ENCODE measurements around the gene H3-3A.
"Not testable (repeated sequence)": the region's sequence is repeated elsewhere in the genome, so short reads cannot be mapped to it uniquely, and the experiment has no call there.

The H3-3A gene

DNA sequence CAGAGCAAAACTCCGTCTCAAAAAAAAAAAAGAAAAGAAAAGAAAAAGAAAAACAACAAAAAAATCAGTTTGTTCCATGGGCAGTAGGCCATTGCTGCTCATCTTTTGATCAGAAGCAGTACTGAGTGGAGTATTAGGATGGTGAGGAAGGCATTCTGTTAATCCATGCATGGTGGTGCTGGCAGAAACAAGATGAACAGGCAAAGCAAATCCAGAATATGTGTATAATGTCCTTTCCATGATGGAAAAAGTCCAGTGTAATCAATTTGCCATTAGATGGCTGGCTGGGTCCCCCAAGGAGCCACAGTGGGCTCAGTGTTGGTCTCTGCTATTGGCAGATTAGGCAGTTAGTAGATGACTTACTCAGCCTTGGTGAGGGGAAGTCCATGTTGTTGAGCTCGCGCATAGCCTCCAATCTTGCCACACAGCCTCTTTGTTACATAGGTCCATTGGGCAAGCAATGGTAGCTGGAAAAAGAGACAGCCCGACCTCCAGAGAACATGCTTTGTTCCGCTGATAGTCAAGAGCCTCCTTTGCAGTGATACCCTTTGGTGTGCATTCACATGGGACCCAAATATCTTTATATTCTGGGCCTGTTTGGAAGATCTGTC lies 23.3 kb downstream of the H3-3A start:
- no peak for ATAC-seq

- no peak for ATAC-seq
These were observed 24.3 kb downstream of the H3-3A start for GRCh38 chr1:226086776-226087175.

- no peak for ATAC-seq
These were observed 28.9 kb downstream of the H3-3A start for GRCh38 chr1:226091461-226091860.

GRCh38 chr1:226092048-226092820 lies 29.7 kb downstream of the H3-3A start:
- ATAC-seq = not testable (repeated sequence)

DNA sequence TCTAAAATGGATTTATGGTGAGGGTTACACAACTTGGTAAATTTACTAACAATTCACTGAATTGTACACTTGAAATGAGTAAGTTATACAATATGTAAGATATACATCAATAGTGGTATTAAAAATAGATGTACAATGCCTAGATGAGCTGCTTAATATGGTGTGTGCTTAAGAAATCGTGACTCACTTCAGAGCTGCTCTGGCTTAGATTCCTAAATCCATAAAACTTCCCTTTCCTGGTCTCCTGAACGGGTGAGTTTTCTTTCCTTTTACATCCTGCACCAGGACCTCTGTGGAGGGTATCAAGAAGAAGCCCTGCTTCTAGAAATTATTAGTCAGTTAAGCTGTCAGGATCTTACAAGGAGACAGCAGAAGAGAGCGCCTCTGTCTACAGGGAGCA lies 30.4 kb downstream of the H3-3A start:
- no peak for ATAC-seq

- no peak for ATAC-seq
These were observed 31.1 kb downstream of the H3-3A start for GRCh38 chr1:226093621-226094020.

GRCh38 chr1:226094451-226094850 lies 31.9 kb downstream of the H3-3A start:
- no peak for ATAC-seq

GRCh38 chr1:226095286-226095685 lies 32.8 kb downstream of the H3-3A start:
- no peak for ATAC-seq

DNA sequence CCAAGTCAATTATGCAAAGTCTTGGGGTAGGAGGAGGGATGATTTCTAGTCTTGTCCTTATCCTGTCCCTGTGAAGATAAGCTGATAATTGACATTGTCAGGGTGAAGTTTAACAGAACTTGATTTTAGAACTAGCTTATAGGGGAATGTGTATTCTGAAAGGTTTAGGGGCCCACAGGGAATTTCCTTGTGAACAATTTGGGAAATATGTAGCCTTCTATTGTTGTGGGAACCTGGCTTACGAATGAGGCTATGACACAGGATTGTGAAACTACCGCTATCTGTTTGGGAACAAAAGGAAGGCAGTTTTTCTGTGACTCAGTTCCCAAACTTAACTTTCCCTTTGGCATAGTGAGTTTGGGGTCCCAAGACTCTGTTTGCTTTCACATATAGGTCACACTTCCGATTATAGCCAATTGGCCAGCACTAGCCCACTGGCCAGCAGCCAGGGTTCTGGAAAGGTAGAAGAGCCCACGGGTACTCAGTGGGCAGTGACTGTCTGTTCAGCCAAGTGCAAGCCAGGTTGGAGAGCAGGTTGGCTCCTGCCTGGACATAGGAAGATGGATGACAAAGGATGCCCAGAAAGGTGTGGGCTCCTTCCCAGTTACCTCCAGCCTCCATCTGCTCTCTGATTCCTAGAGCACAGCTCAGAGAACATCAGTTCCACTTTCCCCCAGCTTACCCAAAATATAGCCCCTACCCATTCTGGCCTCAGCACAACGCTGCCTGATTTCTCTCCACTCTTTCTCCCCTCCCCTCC lies 35.5 kb downstream of the H3-3A start:
- ATAC-seq = no peak

GRCh38 chr1:226098870-226099835 lies 36.6 kb downstream of the H3-3A start:
- ATAC-seq = peak; percentile 18 to 36

DNA sequence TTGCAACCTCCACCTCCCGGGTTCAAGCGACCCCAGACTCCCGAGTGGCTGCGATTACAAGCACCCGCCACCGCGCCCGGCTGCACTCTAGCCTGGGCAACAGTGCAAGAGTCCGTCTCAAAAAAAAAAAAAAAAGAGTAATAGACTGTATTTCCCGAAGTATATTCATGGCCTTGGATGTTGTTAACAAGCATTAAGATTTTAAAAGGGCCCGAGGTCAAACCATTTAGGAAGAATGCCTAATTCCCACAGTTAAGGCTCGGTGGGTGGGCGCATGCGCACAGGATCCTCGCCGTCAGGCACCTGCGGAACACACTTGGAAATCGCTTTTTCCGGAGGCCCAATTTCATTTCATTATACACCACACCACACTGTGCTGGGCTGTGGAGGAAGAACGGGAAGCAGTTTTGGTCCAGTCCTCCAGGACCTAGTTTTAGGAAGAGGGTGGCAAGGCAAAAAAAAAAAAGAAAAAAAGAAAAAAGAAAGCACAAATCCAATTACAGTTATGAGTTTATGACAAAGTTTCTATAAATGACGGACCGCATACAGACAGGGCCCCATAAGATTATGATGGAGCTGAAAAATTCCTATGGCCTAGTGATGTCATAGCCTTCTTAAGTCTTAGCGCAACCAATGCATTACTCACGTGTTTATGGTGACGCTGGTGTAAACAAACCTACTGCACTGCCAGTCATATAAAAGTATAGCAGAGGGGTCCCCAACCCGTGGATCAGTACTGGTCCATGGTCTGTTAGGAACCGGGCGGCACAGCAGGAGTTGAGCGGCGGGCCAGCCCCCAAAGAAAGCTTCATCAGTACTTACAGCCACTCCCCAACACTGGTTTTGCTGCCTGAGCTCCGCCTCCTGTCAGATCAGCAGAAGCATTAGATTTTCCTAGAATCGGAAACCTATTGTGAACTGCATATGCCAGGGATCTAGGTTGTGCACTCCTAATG lies 38.2 kb downstream of the H3-3A start:
- peak; percentile 51 to 55 for ATAC-seq

GRCh38 chr1:226104671-226105121 lies 42.2 kb downstream of the H3-3A start:
- ATAC-seq = no peak

DNA sequence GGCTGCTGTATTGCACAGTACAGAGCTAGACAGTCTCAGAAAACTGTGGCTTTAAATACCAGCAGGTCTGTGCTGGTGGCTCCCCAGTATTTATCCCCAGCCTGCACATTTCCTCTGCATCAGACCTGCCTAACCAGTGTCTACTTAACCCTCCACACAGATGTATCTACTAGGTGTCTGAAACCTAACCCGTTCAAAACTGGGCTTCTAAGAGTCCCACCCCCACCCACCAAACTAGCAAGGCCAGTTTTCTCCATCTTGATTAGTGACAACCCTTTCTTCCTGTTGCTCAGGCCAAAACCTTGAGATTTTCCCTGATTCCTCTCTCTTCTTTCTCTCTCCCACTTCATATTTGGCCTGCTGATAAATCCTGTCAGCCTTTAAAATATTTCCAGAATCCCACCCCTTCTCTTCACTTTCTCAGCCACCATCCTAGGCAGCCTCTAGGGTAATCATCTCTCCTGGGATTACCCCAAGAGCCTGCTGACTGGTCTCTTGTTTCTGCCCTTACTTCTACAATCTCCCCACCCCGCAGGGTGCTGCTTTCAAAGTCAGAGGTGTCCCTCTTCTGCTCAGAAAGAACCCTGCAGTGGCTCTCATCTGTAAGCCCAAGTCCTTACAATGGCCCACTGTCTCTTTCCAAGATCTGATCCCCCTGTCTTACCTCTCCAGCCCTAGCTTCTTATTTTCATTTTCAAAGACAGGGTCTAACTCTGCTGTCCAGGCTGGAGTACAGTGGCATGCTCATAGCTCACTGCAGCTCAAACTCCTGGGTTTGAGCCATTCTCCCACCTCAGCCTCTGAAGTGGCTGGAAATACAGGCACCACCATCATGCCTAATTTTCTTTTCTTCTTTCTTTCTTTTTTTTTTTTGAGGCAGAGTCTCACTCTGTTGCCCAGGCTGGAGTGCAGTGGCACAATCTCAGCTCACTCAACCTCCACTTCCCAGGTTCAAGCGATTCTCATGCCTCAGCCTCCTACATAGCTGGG lies 45.2 kb downstream of the H3-3A start:
- ATAC-seq = no peak

- peak in 1 of 2 donors; percentile 2 for ATAC-seq
These were observed 46.7 kb downstream of the H3-3A start for GRCh38 chr1:226108935-226109828.

- peak; percentile 82 to 84 for ATAC-seq
These were observed 47.3 kb downstream of the H3-3A start for GRCh38 chr1:226109829-226110248.

- peak; percentile 71 to 75 for ATAC-seq
These were observed 48.0 kb downstream of the H3-3A start for GRCh38 chr1:226110249-226111097.

DNA sequence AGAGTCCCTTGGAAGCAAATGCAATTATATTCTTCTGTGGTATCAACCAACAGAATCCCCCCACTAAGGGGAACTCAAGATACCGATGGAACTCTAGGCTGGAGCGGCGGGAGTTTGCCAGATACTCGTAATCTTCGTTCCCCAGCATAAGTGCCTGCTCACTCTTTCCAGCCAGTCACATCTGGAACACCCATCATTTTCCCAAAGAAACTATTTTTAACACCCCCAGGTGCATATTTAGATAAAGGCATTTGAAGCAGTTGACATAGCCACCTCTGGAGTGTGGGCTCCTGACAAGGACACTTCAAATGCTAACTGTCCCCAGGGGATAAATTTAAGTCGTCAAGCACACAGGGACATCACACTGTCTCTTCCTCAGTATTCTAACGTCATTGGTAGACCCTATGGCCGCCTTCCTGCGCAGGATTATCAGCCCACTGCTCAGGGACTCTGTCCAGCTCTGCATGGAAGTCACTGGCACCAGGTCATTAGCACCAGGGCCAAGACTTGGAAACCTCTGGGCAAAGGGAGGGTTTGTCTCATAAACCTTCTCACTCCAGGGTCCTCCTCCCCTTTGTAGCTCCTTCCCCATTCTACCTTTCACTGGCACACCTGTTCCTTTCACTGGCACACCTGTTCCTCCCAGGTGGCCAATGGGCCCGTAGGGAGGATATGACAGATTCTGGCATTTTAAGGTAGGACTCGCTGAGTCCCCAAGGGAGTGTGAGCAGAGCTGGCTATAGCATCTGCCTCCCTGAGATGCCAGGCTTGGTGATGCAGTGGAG lies 48.8 kb downstream of the H3-3A start:
- no peak for ATAC-seq

Data from activated CD4-positive, CD25-positive, alpha-beta regulatory T cell treated with anti-CD3 and anti-CD28 coated beads, Interleukin-2, amount 50 U/mL, for 24 hours (primary cell).